WTC11 (cell line): ENCODE measurements around the gene CAPN11. TPM values are rescaled to one million over a fixed set of nuclear protein-coding genes. Genes with fewer than 3 reads are reported as not detected.
"Not testable (repeated sequence)": the region's sequence is repeated elsewhere in the genome, so short reads cannot be mapped to it uniquely, and the experiment has no call there.

ENCODE experiments used
- ATAC-seq: fragments of 200-7000 bp; cut with Tn5 transposase; 2 replicates; pipeline ENCODE4 v1.10.0; 2021; ENCODE audit warnings: mild to moderate bottlenecking, moderate library complexity
- CTCF ChIA-PET: fragments of 300-600 bp; sonication (Branson Sonifier 250); formaldehyde crosslinking; loops from one replicate; lab custom pipeline; 2021; ENCODE audit warnings: antibody characterized with exemption; lab: Charles Lee
- POLR2A ChIA-PET: fragments of 350-600 bp; sonication (Branson Sonifier 250); formaldehyde crosslinking; loops from one replicate; lab custom pipeline; 2021; ENCODE audit warnings: antibody characterized with exemption; lab: Charles Lee
- DNase-seq: peaks from one replicate; pipeline ENCODE4 v3.0.0; 2021; ENCODE audit warnings: low spot score
- H3K27ac Mint-ChIP-seq: 2 replicates; pipeline ENCODE4 v1.8.0; 2021; ENCODE audit warnings: mixed read lengths
- H3K27me3 Mint-ChIP-seq: 2 replicates; pipeline ENCODE4 v1.8.0; 2021; ENCODE audit warnings: low read depth, mild to moderate bottlenecking, moderate library complexity, mixed read lengths
- H3K36me3 Mint-ChIP-seq: 2 replicates; pipeline ENCODE4 v1.8.0; 2021; ENCODE audit warnings: mixed read lengths
- H3K4me1 Mint-ChIP-seq: 2 replicates; pipeline ENCODE4 v1.8.0; 2022; ENCODE audit warnings: mixed read lengths
- H3K4me3 Mint-ChIP-seq: 2 replicates; pipeline ENCODE4 v1.8.0; 2021; ENCODE audit warnings: mild to moderate bottlenecking, moderate library complexity, mixed read lengths
- H3K9me3 Mint-ChIP-seq: 2 replicates; pipeline ENCODE4 v1.8.0; 2021; ENCODE audit warnings: mixed read lengths
- ARID4B ChIP-seq: sonication (generic); formaldehyde crosslinking; IDR thresholded peaks from 2 replicates; pipeline ENCODE4 v1.8.0; 2023; ENCODE audit warnings: missing genetic modification reagents, mild to moderate bottlenecking, borderline replicate concordance
- CREM ChIP-seq: sonication (generic); formaldehyde crosslinking; IDR thresholded peaks from 2 replicates; pipeline ENCODE4 v1.8.1; 2022; ENCODE audit warnings: mild to moderate bottlenecking, missing genetic modification reagents, moderate library complexity
- E2F1 ChIP-seq: sonication (generic); formaldehyde crosslinking; IDR thresholded peaks from 2 replicates; pipeline ENCODE4 v1.8.0; 2022; ENCODE audit warnings: mild to moderate bottlenecking, missing genetic modification reagents
- FOXP1 ChIP-seq: sonication (generic); formaldehyde crosslinking; IDR thresholded peaks from 2 replicates; pipeline ENCODE4 v1.8.0; 2022; ENCODE audit warnings: missing genetic modification reagents, mild to moderate bottlenecking, moderate library complexity, borderline replicate concordance
- GTF2I ChIP-seq: fragments of 250-450 bp; sonication (Bioruptor Pico); conservative IDR thresholded peaks from 2 replicates; pipeline ENCODE4 v1.4.0; 2021; ENCODE audit warnings: mild to moderate bottlenecking
- IRF1 ChIP-seq: sonication (generic); formaldehyde crosslinking; IDR thresholded peaks from 2 replicates; pipeline ENCODE4 v1.8.0; 2023; ENCODE audit warnings: missing genetic modification reagents
- MYBL2 ChIP-seq: sonication (generic); formaldehyde crosslinking; IDR thresholded peaks from 2 replicates; pipeline ENCODE4 v1.8.1; 2023; ENCODE audit warnings: mild to moderate bottlenecking, moderate library complexity, missing genetic modification reagents
- NFYB ChIP-seq: sonication (generic); formaldehyde crosslinking; conservative IDR thresholded peaks from 2 replicates; pipeline ENCODE4 v1.8.0; 2022; ENCODE audit warnings: low read depth, missing genetic modification reagents
- PRRX2 ChIP-seq: fragments of 250-450 bp; sonication (Bioruptor Pico); IDR thresholded peaks from 2 replicates; pipeline ENCODE4 v1.8.0; 2021; ENCODE audit warnings: mild to moderate bottlenecking
- RELA ChIP-seq: sonication (generic); formaldehyde crosslinking; IDR thresholded peaks from 2 replicates; pipeline ENCODE4 v1.8.1; 2022; ENCODE audit warnings: missing genetic modification reagents, mild to moderate bottlenecking, borderline replicate concordance
- SMAD4 ChIP-seq: sonication (generic); formaldehyde crosslinking; IDR thresholded peaks from 2 replicates; pipeline ENCODE4 v1.8.0; 2022; ENCODE audit warnings: mild to moderate bottlenecking, missing genetic modification reagents
- SP1 ChIP-seq: sonication (generic); formaldehyde crosslinking; conservative IDR thresholded peaks from 2 replicates; pipeline ENCODE4 v1.8.1; 2022; ENCODE audit warnings: missing genetic modification reagents
- TEAD1 ChIP-seq: sonication (generic); formaldehyde crosslinking; IDR thresholded peaks from 2 replicates; pipeline ENCODE4 v1.8.0; 2022; ENCODE audit warnings: mild to moderate bottlenecking, missing genetic modification reagents
- USF1 ChIP-seq: sonication (generic); formaldehyde crosslinking; IDR thresholded peaks from 2 replicates; pipeline ENCODE4 v1.8.0; 2022; ENCODE audit warnings: mild to moderate bottlenecking, missing genetic modification reagents
- ZMAT4 ChIP-seq: fragments of 250-450 bp; sonication (Bioruptor Pico); IDR thresholded peaks from 2 replicates; pipeline ENCODE4 v1.9.0; 2021; ENCODE audit warnings: mild to moderate bottlenecking
- ZNF317 ChIP-seq: sonication (generic); formaldehyde crosslinking; IDR thresholded peaks from 2 replicates; pipeline ENCODE4 v1.8.1; 2023; ENCODE audit warnings: low read depth, mild to moderate bottlenecking, moderate library complexity, missing genetic modification reagents, borderline replicate concordance
- ZNF423 ChIP-seq: fragments of 250-450 bp; sonication (Bioruptor Pico); IDR thresholded peaks from 2 replicates; pipeline ENCODE4 v2.1.2; 2022; ENCODE audit warnings: mild to moderate bottlenecking, moderate library complexity
- ZNF425 ChIP-seq: fragments of 250-450 bp; sonication (Bioruptor Pico); conservative IDR thresholded peaks from 2 replicates; pipeline ENCODE4 v1.9.0; 2021; ENCODE audit warnings: mild to moderate bottlenecking
- ZNF671 ChIP-seq: fragments of 250-450 bp; sonication (Bioruptor Pico); IDR thresholded peaks from 2 replicates; pipeline ENCODE4 v1.8.0; 2021; ENCODE audit warnings: mild to moderate bottlenecking
- total RNA-seq: library from RNA; stranded (reverse); gene quantifications from 3 replicates; pipeline ENCODE4 v1.2.3, GENCODE V29; 2021

Gene CAPN11
- total RNA-seq, 1 experiment from 2014 or later, result 2.3 TPM

- Mint-ChIP-seq H3K36me3 (no peaks in the 10 kb centered on the region), H3K4me1 (peaks cover 31% of the 10 kb centered on the region)
- POLR2A ChIA-PET, result interaction anchor here (0.7 kb wide), 1 partner anchor 44 kb away, joined by 3 read pairs; no protein-coding TSS in a partner anchor
- no peak for DNase-seq
- TF ChIP-seq ZMAT4 (CRISPR knock-in tag) (no peak), GTF2I (CRISPR knock-in tag) (no peak), IRF1 (CRISPR knock-in tag) (no peak), FOXP1 (CRISPR knock-in tag) (no peak), CREM (CRISPR knock-in tag) (no peak), USF1 (CRISPR knock-in tag) (no peak), SP1 (CRISPR knock-in tag) (no peak)
- TF ChIP-seq, all 79 proteins: peak for 0
- no peak overlapping the region for H3K4me3 Mint-ChIP-seq
- no peak for ATAC-seq
- H3K27ac Mint-ChIP-seq, result no peak overlapping the region
- H3K9me3 Mint-ChIP-seq, result no peaks in the 10 kb centered on the region
- CTCF ChIA-PET, result interaction anchor here (0.9 to 1.6 kb wide), 5 partner anchors 8 to 84 kb away, joined by 3 to 5 read pairs (median 3); partner anchors contain the start of gene SLC29A1
- peaks cover 1% of the 10 kb centered on the region; the same call in 1 of the 2 replicates for H3K27me3 Mint-ChIP-seq
Measured at GRCh38 chr6:44180886-44181285, 22.3 kb downstream of the CAPN11 start.

- H3K4me1 Mint-ChIP-seq, result peaks cover 33% of the 10 kb centered on the region
- ATAC-seq, POLR2A ChIA-PET, H3K36me3 Mint-ChIP-seq, H3K27me3 Mint-ChIP-seq, DNase-seq, H3K27ac Mint-ChIP-seq, H3K4me3 Mint-ChIP-seq, H3K9me3 Mint-ChIP-seq: not testable (repeated sequence)
- CTCF ChIA-PET, result interaction anchor here (1.4 to 2.3 kb wide), 3 partner anchors 9 to 42 kb away, joined by 3 to 7 read pairs (median 5); partner anchors contain the start of gene SLC29A1
Measured at GRCh38 chr6:44181784-44182183, 23.2 kb downstream of the CAPN11 start.

GRCh38 chr6:44182911-44183390, 24.3 kb downstream of the CAPN11 start:
- H3K4me1 Mint-ChIP-seq, result peaks cover 33% of the 10 kb centered on the region
- TF ChIP-seq ZNF425 (CRISPR knock-in tag) (no peak), TEAD1 (CRISPR knock-in tag) (no peak), NFYB (CRISPR knock-in tag) (no peak), E2F1 (no peak), IRF1 (CRISPR knock-in tag) (no peak), PRRX2 (CRISPR knock-in tag) (no peak), RELA (CRISPR knock-in tag) (no peak), ZNF671 (CRISPR knock-in tag) (no peak), FOXP1 (CRISPR knock-in tag) (no peak), MYBL2 (CRISPR knock-in tag) (no peak), ARID4B (CRISPR knock-in tag) (no peak), ZNF423 (CRISPR knock-in tag) (no peak), USF1 (CRISPR knock-in tag) (no peak), ZNF317 (CRISPR knock-in tag) (no peak), SMAD4 (CRISPR knock-in tag) (no peak)

More at GRCh38 chr6:44182911-44183390, 24.3 kb downstream of the CAPN11 start:
- no peak overlapping the region for H3K4me3 Mint-ChIP-seq
- CTCF ChIA-PET, result interaction anchor here (2.3 to 4.4 kb wide), 3 partner anchors 10 to 52 kb away, joined by 7 to 28 read pairs (median 9); partner anchors contain the start of gene SLC29A1
- no peaks in the 10 kb centered on the region for H3K36me3 Mint-ChIP-seq
- ATAC-seq (no peak), DNase-seq (no peak)
- peaks cover 8% of the 10 kb centered on the region for H3K27me3 Mint-ChIP-seq
- no peaks in the 10 kb centered on the region for H3K9me3 Mint-ChIP-seq
- POLR2A ChIA-PET, result interaction anchor here (1.3 to 1.9 kb wide), 2 partner anchors 36 to 64 kb away, joined by 4 to 5 read pairs; partner anchors contain the start of gene HSP90AB1
- H3K27ac Mint-ChIP-seq, result no peak overlapping the region
